Caki2 (cell line): ENCODE data around the gene POU5F2. TPM values are rescaled to one million over a fixed set of nuclear protein-coding genes. Genes with fewer than 3 reads are reported as not detected.

ENCODE experiments used
- DNase-seq: peaks from one replicate; pipeline ENCODE4 v3.0.0-alpha.2; 2015; ENCODE audit warnings: low read depth
- in situ Hi-C: cut with HindIII; loops from 2 replicates; pipeline ENCODE4 v1.10.0; 2016; ENCODE audit warnings: low sequenced_read_pairs, low pct_unique_long_range_greater_than_20kb, mixed read lengths
- total RNA-seq: library from RNA; depleted of rRNA; stranded (reverse); fragments of >200 nt; shearing (Covaris generic); gene quantifications from 2 replicates; pipeline ENCODE4 v1.2.3, GENCODE V29; 2014; ENCODE audit warnings: low replicate concordance; rRNA removed

Gene POU5F2
- total RNA-seq: not detected in 2 replicates

- in situ Hi-C loops: no loop called here
Observed at GRCh38 chr5:93741136-93741811, at the start of gene POU5F2. TSS of gene POU5F2 (minus strand) at chr5:93741600. CDS start at chr5:93741563, 37 bp downstream.

DNA sequence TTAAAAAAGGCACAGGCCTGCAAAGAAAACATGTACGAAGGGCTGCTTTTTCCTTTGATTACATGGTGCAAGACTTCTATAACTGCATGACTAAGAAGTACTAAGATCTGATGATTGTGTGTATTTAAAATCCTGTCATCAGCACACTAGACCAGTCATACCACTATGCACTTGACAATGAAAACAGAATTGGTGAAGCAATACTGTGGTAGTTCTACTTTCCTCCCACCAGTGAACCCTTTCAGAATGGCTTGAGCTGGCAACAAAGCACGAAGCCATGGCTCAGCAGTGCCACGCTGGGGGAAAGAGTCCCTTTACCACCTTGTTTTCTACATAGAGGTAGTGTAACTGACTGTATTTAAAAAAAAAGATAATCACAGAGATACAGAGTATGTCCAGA lies 49.0 kb upstream of the POU5F2 start:
- in situ Hi-C loops: no loop called here
- no peak for DNase-seq

More at GRCh38 chr5:93741136-93741811, at the start of gene POU5F2:
- no peak for DNase-seq

- in situ Hi-C loops: no loop called here
- peak; percentile 13 for DNase-seq
Observed at GRCh38 chr5:93789173-93790067, 48.0 kb upstream of the POU5F2 start.

DNA sequence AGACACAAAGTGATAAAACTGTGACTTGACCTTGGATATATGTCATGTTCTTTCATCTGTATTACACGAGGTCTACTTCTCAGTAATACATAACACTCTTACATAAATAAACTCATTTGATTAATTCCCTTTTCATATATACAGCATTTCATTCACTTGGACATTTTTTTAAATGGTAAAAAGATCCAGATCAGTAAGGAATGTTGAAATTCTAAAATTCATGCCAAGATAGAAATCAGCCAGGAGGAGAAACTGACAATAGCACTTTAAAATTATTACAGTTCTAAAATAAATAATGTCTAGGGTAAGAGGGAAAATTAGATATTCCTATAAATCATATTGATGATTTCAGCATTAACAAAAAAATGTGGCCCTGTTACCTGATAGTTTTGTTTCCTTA lies 46.2 kb upstream of the POU5F2 start:
- in situ Hi-C loops: no loop called here

DNA sequence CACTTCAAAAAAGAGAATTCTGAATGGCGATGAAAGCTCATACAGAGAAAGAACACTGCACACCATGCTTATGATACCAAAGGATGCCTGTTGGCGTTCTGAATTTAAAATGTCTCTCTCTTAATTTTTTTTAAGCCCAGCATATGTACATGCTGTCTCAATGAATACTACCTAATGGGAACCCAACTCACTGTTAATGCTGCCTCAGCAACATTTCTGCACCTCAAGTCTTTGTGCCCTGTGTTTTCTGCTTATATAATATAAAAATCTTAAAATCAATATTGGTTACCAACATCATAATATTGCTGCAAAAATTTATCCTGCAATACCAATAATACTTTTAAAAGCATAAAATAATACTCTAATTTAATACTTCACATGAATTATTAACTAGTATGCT lies 44.1 kb upstream of the POU5F2 start:
- DNase-seq: no peak
- in situ Hi-C loops: no loop called here

More for the DNA sequence above, 46.2 kb upstream of the POU5F2 start:
- DNase-seq: no peak

- in situ Hi-C loops: no loop called here
- DNase-seq: no peak
Observed at GRCh38 chr5:93782978-93783377, 41.6 kb upstream of the POU5F2 start.

DNA sequence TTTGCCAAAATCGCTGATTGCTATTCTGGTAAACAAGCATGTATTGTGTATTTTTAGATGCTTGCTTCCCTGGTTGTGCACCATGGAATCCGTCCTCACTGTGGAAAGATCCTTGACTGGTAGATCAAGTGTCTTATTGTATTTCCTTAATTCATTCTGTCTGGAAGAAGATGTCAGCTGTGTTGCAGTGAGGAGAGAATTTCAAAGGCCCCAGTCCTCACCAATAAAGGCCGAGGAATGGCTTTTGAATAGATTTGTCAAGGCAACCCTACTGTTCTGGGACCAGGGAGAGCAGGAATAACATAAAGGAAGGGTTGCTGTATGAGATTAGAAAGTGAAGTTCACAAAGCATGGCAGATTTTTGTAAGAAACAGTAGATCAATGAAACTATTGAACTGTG lies 36.2 kb upstream of the POU5F2 start:
- in situ Hi-C loops: no loop called here
- no peak for DNase-seq

DNA sequence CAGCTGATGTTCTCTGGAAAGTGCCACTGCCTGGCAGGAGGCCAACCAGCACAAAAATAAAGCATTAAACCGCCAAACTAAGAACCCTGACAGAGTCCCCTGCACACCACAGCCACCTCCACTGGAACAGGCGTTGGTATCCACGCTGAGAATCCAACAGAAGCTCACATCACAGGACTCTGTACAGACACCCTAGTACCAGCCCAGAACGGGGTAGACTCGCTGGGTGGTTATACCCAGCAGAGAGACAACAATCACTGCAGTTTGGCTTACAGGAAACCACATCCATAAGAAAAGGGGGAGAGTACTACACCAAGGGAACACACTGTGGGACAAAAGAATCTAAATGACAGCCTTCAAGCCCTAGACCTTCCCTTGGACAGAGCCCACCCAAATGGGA lies 15.0 kb upstream of the POU5F2 start:
- DNase-seq: no peak
- in situ Hi-C loops: no loop called here

DNA sequence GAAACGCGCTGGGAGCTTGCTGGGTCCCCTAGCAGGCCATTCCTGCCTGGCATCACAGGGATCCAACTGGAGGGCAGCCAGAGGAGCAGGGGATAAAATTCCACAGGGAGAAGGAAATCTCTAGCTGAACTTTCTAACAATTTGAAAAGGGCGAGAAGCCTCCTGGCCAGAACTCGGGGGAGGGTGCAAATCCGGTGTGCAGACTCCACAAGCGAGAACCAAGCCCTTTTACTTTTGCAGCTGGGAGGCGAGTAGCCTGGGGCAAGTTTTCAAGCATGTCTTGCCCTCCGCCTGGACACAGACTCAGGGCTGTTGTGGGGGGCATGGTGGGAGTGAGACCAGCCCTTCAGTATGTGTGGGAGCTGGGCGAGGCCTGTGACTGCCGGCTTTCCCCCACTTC lies 14.3 kb upstream of the POU5F2 start:
- no peak for DNase-seq
- in situ Hi-C loops: no loop called here

- DNase-seq: no peak
- in situ Hi-C loops: no loop called here
Observed at GRCh38 chr5:93748875-93749397, 7.5 kb upstream of the POU5F2 start.

- in situ Hi-C loops: no loop called here
Observed at GRCh38 chr5:93746406-93747056, 5.1 kb upstream of the POU5F2 start.

GRCh38 chr5:93736284-93736683 lies 5.1 kb downstream of the POU5F2 start:
- in situ Hi-C loops: no loop called here
- no peak for DNase-seq

More at GRCh38 chr5:93746406-93747056, 5.1 kb upstream of the POU5F2 start:
- no peak for DNase-seq

GRCh38 chr5:93735378-93735777 lies 6.0 kb downstream of the POU5F2 start:
- in situ Hi-C loops: no loop called here
- no peak for DNase-seq

GRCh38 chr5:93731987-93732386 lies 9.4 kb downstream of the POU5F2 start:
- DNase-seq: no peak

DNA sequence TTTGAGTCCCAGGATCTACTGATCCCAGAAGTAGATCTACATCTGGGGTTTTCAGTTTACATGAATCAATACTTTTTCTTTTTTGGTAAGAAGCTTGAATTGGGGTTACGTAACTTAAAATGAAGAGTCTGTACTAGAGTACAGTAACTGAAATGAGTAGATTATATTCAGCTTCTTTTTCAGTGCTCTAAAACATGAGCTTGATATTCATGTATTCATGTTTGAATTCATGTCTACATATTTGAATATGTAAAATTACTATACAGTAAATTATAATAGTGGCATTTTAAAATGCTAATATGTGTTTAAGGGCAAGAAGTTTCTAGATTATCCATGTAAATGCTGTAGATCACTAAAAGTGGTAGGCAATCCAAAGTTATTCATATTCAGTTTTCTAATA lies 14.8 kb downstream of the POU5F2 start:
- in situ Hi-C loops: no loop called here
- DNase-seq: no peak

More at GRCh38 chr5:93731987-93732386, 9.4 kb downstream of the POU5F2 start:
- in situ Hi-C loops: no loop called here

- DNase-seq: no peak
- in situ Hi-C loops: no loop called here
Observed at GRCh38 chr5:93724791-93725190, 16.6 kb downstream of the POU5F2 start.

GRCh38 chr5:93723681-93724080 lies 17.7 kb downstream of the POU5F2 start:
- in situ Hi-C loops: no loop called here
- DNase-seq: no peak

- in situ Hi-C loops: no loop called here
- DNase-seq: no peak
Observed at GRCh38 chr5:93723005-93723404, 18.4 kb downstream of the POU5F2 start.

DNA sequence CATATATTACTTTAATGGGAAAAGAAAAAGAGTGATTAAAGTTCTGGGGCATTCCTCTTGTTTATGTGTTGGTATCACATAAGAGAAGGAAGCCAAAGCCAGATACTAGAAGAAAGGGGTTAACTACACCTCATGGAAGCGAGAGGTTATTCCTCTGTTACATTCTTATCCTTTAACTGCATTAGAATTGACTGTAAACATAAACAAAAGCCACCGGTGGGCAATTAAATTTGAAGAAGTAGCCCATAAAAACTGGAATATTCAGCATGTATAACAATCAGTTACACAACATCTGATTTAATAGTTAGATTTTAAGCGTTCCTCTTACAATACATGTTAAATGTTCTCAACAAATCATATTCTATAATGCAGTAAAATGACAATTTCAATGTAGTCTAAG lies 18.8 kb downstream of the POU5F2 start:
- in situ Hi-C loops: no loop called here
- DNase-seq: no peak
